T-helper 9 cell (primary cell): ENCODE measurements around the gene RTN4.
"Not testable (repeated sequence)": the region's sequence is repeated elsewhere in the genome, so short reads cannot be mapped to it uniquely, and the experiment has no call there.

Experiments used
- DNase-seq: peaks from one replicate; pipeline ENCODE4 v3.0.0-alpha.2; 2020

RTN4 gene

DNA sequence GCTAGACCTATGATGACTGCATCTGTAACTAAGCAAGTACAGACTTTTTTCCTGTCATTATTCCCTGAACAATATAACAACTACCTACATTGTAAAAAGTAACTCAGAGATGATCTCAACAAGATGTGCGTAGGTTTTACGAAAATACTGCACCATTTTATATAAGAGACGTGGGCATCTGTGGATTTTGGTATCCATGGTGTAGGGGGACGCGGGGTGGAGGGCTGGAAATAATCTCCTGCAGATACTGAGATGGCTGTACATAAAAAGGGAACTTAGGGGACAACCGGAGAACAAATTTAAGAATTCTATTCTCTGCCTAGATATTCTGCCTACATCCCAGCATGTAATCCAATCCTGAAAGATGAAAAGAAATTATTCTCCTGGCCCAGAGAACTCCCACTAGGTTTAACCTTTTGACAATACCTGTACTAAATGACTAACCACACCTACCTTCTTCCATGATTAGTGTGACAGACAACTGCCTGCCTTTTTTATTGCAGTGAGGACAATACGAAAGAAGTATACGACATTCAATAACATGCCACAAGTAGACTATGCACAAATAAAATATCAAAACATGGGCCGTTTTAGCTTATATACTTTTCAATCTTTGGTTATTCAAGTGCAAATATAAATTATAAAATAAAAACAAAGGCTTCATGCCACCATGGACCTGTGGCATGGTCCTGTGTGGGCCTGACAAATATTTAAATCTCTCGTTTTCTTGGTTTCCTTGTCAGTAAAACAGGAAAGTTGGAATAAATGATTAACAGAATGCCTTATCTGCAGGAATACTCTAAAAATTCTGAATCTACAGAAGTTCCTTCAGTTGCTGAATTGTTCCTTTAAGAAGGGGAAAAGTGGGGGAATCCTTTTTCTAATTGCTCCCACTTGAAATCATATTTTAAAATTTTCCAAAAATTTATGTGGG is 46.3 kb downstream of the RTN4 start:
- DNase-seq, result no peak

DNA sequence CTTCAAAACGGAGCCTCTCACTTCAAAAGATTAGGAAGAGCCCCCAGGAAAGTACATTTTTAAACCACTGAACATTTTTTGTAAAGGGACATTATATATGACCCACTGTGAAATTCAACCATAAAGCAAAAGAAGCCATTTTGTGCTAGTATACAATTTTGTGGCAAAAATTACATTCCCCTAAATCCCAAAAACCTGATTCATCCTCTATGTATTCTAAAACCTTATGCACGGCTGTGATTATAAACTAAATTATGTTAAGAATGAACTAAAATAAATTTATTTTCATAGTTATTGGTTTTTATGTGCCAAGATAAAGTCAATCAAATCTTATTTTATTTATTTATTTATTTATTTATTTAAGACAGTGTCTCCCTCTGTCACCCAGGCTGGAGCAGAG is 48.5 kb downstream of the RTN4 start:
- no peak for DNase-seq

DNA sequence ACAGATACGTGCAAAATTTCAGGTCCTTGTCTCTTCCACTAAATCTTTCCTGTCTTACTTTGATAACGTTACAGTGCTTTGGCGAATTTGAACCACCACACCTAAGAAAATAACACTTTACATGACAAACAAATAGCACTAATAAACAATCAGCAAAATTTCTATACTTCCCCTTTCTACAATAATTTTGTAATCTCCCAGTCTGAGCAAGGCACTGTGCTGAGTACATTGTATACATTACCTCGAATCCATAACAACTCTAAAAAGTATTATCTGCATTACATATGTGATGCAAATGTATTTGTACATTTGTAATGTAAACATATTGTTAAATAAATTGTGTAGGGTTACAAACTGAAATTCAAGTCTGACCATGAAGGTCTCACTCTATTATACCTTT is 49.9 kb downstream of the RTN4 start:
- DNase-seq, result no peak

DNA sequence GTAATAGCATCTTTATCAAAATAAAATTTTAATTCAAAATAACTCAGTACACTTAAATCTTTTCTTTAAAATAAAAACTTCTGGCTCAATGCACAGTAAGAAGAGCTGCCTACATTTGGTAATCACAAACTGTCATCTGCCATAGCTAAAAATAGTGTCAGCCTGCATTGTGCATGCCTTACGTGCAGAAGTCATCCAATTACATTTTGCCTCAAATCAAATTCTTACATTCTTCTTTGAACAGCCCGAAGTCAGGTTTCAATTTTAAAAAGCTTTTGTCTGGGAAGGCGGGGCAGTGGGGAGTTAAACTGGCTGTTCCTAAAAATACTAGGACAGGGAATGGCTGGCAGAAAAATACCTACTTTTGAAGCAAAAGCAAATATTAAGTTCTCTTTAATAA is 51.1 kb downstream of the RTN4 start:
- no peak for DNase-seq

- no peak for DNase-seq
Observed at GRCh38 chr2:54997826-54998225, 52.4 kb downstream of the RTN4 start.

DNA sequence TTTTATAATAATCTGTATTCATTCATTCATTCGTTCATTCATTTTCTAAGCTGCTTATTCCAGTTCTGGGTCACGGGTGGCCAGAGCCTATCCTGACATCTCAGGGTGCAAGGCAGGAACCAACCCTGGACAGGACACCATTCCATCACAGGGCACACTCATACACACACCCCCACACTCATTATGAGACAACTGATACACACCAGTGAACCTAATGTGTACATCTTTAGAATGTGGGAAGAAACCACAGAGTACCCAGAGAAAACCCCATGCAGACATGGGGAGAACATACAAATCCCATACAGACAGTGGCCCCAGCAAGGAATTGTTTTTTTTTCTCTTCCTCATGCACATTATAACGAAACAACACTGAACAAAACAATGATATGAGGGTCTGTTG is 54.7 kb downstream of the RTN4 start:
- no peak for DNase-seq

DNA sequence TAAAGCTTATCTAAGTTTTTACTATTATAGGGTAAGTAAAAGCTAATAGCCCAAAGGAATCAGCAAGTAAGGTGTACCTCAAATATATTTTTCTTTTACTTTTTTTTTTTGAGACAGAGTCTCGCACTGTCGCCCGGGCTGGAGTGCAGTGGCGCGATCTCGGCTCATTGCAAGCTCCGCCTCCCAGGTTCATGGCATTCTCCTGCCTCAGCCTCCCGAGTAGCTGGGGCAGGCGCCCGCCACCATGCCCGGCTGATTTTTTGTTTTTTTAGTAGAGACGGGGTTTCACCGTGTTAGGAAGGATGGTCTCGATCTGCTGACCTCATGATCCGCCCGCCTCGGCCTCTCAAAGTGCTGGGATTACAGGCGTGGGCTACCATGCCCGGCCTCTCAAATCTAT is 59.6 kb downstream of the RTN4 start:
- not testable (repeated sequence) for DNase-seq

DNA sequence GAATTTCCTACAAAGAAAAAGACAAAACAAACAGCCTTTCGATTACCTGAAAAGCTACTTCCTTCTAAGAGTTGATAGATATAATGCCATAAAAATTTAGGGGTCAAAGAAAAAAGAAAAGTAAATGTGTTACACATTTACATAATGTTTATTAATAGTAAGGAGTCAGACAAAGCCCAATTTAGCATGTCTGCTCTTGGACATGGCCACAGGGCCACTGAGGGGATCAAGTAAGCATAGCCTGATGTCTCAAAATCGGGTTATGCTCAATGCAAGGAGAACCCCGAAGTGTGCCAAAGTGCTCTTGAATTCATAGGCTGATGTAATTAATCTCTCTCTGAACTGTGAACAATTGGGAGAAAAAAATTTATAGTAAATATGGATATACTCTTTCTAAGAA is 61.6 kb downstream of the RTN4 start:
- DNase-seq, result no peak

- no peak for DNase-seq
Observed at GRCh38 chr2:54986264-54986663, 64.0 kb downstream of the RTN4 start.

- DNase-seq, result no peak
Observed at GRCh38 chr2:54984476-54984875, 65.8 kb downstream of the RTN4 start.

GRCh38 chr2:54983345-54984220 is 66.7 kb downstream of the RTN4 start:
- DNase-seq, result no peak

DNA sequence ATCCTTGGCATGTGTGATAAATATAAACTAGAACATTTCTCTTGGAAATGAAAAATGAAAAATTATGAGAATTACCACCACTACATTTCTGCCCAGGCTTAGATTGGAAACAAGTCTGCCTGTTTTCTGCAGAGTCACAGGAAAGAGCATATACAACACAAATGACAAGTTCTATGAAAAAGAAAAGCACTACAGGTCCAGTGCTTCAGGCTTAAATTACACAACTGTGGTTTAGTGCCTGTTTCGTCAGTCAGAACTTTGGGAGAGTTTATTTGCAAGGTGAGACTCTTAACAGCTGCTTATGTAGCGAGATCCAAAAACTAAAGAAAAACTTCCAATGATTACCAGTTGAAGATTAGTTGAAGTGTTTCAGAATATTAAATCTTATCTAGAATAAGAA is 68.9 kb downstream of the RTN4 start:
- DNase-seq, result no peak

DNA sequence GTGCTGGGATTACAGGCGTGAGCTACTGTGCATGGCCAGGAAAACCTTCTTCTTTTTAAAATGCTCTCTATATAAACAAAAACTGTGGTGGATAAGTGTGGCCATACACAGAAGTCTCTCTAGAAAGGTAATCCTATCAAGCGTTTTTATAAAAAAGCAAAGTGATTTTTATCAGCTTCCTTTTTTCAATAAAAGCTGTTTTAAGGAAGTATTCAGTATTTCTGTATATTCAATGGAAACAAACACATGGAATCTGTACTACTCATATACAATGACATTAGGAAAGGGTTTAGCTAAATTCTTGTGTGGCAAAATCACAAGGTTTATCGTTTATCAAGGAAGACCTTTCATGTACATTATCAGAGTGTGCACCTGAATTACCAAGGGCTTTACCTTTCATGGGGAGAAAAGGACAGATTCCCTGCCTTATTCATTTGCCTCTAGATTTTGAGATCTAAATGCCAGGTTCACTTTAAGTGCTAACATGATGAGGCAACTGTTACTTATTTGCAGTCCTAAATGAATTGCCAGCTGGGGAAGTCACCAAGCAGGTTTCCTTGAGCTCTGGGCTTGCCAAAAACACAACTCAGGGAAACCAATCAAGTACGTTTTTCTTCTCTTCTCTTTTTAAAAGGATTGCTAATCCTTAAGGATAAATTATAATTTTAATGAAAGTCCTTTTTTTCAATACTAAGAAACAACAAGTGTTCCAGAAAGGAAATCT is 70.8 kb downstream of the RTN4 start:
- no peak for DNase-seq

GRCh38 chr2:54977149-54977548 is 73.1 kb downstream of the RTN4 start:
- DNase-seq, result no peak

DNA sequence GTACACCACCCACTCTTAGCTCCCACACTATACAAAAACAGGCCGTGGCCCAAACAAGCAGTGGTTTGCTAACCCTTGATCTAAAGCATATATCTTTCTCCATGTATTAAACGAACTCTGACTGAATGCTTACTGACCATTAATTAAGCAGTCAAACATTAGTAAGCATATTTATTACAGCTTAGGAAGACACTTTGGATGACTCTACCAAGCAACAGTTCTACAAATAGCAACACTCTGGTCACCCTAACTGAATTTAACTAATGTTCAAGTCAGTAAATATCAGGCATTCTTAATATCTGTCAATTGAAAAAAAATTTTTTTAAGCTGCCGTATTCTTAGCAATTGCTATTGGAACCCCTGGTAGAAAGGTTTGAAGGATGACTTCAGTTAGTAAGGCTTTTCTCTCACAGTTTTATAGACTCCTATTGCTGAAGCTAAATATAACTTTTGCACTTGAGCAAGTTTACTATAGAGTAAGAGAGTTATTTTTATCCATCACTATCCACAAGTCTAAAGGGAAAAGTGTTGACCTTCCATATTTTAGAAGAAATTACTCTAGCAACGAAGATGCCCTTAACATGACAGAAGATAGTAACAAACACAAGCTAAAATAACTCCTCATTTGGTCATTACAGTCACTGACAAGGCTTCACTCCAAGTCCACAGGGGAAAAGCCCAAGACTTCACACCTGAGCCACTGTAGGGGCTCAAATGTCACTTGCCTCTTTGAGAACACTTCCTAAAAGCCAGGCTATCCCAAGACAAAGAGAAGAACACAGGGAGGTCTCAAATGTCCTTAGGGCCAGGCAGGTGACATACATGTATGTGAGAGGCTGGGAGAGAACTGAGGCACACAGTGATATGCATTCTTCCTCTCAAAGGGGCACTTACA is 74.4 kb downstream of the RTN4 start:
- DNase-seq, result no peak

DNA sequence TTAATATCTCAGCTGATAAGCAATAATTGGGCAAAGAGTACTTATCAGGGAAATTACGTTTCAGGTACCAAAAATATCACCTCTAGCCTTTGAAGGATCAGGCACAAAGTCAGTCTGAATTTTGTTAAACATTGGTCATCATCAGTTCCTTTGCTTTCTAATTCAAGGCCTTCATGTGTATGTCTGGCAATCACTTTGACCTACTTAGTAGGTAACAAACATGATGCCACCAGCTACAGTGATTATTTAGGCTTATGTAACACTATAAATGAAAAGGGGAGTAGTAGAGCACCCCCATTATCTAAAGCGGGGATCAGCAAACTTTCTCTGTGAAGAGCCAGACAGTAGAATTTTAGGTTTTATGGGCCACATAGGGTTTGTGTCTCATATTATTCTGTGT is 75.1 kb downstream of the RTN4 start:
- no peak for DNase-seq

DNA sequence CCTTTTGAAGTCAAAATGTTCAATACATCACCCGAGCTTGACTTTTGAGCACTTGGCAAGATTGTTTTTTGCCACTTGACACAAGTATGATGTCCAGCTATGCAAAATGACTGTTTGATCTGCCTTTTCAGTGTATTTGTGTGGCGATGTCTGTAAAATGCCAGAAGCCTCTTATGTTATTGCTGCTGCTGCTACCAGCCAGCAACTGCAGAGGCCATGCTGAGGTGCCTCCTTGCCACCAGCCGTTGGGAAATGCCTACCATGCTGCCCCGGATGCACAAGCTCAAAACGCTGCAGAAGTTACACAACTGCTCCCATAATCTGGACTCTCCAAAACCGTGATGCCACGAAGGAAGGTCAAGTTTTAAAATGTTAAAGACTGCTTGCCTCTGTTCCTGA is 80.3 kb downstream of the RTN4 start:
- no peak for DNase-seq

GRCh38 chr2:54969295-54969939 is 80.8 kb downstream of the RTN4 start:
- no peak for DNase-seq

DNA sequence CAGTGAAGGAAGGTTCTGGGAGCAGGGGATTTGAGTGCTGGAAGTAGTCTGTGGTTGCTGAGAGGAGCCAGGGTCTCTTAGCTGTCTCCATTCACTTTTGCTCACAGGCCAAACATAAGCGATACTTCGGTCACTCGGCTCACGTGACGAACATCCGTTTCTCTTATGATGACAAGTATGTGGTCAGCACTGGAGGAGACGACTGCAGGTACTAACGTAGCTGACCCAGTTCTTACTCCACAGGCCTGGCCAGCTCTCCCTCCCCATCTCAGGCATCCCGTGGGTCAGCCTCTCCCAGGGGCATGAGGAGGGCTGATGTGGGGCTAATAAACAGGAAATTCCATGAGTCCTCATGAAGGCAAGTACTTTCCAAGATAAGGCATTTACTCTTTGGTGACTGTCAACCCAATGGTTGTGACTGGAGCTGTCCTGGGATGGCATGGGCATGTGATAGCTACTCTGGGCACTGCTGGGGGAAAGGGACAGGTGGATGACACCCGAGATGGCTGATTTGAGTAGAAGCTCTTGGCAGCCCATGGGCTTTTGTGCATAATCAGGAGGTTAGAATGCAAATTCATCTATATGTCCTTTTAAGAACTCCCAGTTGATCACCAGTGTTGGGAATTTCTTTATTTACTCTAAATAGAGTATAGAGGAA is 81.6 kb downstream of the RTN4 start:
- DNase-seq, result no peak

- no peak for DNase-seq
Observed at GRCh38 chr2:54967759-54968365, 82.4 kb downstream of the RTN4 start.

- DNase-seq, result no peak
Observed at GRCh38 chr2:54967269-54967668, 83.0 kb downstream of the RTN4 start.
